MM.1S (cell line): ENCODE data around the gene BUD31.

Experiments
- DNase-seq: peaks from one replicate; pipeline ENCODE4 v3.0.0-alpha.2; 2015
- H2AFZ ChIP-seq: fragments of 300-600 bp; sonication (generic); 2 replicates; pipeline ENCODE4 v1.6.0; 2016; ENCODE audit warnings: antibody characterized with exemption, low read length
- H3F3A ChIP-seq: fragments of 300-600 bp; sonication (generic); 2 replicates; pipeline ENCODE4 v1.6.1; 2016; ENCODE audit warnings: mild to moderate bottlenecking, antibody characterized with exemption, low read length, moderate library complexity, mixed read lengths; ENCODE audit not compliant: insufficient read depth
- H3K27ac ChIP-seq: fragments of 300-600 bp; sonication (generic); 2 replicates; pipeline ENCODE4 v1.5.1; 2016; ENCODE audit warnings: mild to moderate bottlenecking, low read length
- H3K27me3 ChIP-seq: fragments of 300-600 bp; sonication (generic); replicated peaks from 2 replicates; pipeline ENCODE4 v1.6.0; 2016; ENCODE audit warnings: low read length; ENCODE audit not compliant: insufficient read depth
- H3K36me3 ChIP-seq: fragments of 300-600 bp; sonication (generic); replicated peaks from 2 replicates; pipeline ENCODE4 v1.6.1; 2016; ENCODE audit warnings: mild to moderate bottlenecking, low read length, mixed read lengths; ENCODE audit not compliant: insufficient read depth
- H3K4me1 ChIP-seq: fragments of 300-600 bp; sonication (generic); 2 replicates; pipeline ENCODE4 v1.6.1; 2016; ENCODE audit warnings: low read length, mixed read lengths
- H3K4me2 ChIP-seq: fragments of 300-600 bp; sonication (generic); 2 replicates; pipeline ENCODE4 v1.6.0; 2016; ENCODE audit warnings: low read depth, low read length
- H3K4me3 ChIP-seq: fragments of 300-600 bp; sonication (generic); 2 replicates; pipeline ENCODE4 v1.5.1; 2016; ENCODE audit warnings: low read length, mixed read lengths
- H3K79me2 ChIP-seq: fragments of 300-600 bp; sonication (generic); 2 replicates; pipeline ENCODE4 v1.6.1; 2016; ENCODE audit warnings: mixed run types, low read length, mixed read lengths
- H3K9ac ChIP-seq: fragments of 300-600 bp; sonication (generic); 2 replicates; pipeline ENCODE4 v1.6.1; 2016; ENCODE audit warnings: low read length, mixed read lengths
- H3K9me2 ChIP-seq: fragments of 300-600 bp; sonication (generic); replicated peaks from 2 replicates; pipeline ENCODE4 v1.6.1; 2016; ENCODE audit warnings: mild to moderate bottlenecking, low read length, mixed read lengths; ENCODE audit not compliant: insufficient read depth
- H3K9me3 ChIP-seq: fragments of 300-600 bp; sonication (generic); replicated peaks from 2 replicates; pipeline ENCODE4 v1.6.1; 2016; ENCODE audit warnings: mild to moderate bottlenecking, low read length, mixed read lengths; ENCODE audit not compliant: insufficient read depth
- H4K20me1 ChIP-seq: fragments of 300-600 bp; sonication (generic); 2 replicates; pipeline ENCODE4 v1.6.1; 2016; ENCODE audit warnings: mild to moderate bottlenecking, low read length, moderate library complexity, mixed read lengths; ENCODE audit not compliant: insufficient read depth
- EZH2 ChIP-seq: fragments of 300-600 bp; sonication (generic); optimal IDR thresholded peaks from 2 replicates; pipeline ENCODE3; 2017; ENCODE audit warnings: low read depth, mild to moderate bottlenecking, antibody characterized with exemption, low read length, mixed read lengths
- EZH2phosphoT487 ChIP-seq: fragments of 300-600 bp; sonication (generic); IDR thresholded peaks from 2 replicates; pipeline ENCODE4 v1.6.1; 2018; ENCODE audit warnings: antibody characterized with exemption, low read length
- TF ChIP-seq, protein P1 (sequence below): fragments of 300-600 bp; sonication (generic); IDR thresholded peaks from 2 replicates; pipeline ENCODE4 v1.5.1; 2016; ENCODE audit warnings: antibody characterized with exemption, low read length, mixed read lengths

The BUD31 gene

DNA sequence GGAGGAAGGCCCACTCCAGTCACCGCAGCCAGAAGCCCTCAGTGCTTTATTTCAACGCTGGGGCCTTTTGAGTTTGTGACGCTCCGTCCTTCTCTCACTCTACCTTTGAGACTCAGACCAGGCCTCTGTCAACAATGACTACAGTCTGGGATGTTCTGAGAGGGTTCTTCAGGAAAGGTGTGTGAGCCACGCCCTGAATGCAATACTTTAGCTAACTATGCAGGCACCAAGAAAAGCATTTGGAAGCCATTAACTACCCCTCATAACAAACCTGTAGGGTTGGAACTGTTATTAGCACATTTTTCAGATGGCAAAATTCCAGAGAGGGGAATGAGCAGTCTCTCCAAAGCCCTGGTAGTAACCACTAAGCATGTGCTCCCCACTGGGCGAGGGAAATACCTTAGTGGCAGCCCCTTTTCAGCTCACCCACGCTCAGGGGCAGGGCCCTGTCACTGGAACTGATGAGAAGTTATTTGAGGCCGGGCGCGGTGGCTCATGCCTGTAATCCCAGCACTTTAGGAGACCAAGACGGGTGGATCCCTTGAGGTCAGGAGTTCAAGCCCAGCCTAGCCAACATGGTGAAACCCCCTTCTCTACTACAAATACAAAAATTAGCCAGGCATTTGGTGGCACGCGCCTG, 39.9 kb upstream of the BUD31 start:
- no peak overlapping the region for H3K27ac ChIP-seq
- H3K9ac ChIP-seq, result no peak overlapping the region
- H3F3A ChIP-seq, result no peaks in the 10 kb centered on the region
- no peaks in the 10 kb centered on the region for H3K9me3 ChIP-seq
- H4K20me1 ChIP-seq, result no peaks in the 10 kb centered on the region
- no peaks in the 10 kb centered on the region for H3K4me1 ChIP-seq
- DNase-seq, result no peak
- no peak for TF ChIP-seq EZH2phosphoT487
- no peak for TF ChIP-seq EZH2
- H2AFZ ChIP-seq, result no peak overlapping the region
- H3K9me2 ChIP-seq, result no peaks in the 10 kb centered on the region
- no peaks in the 10 kb centered on the region for H3K36me3 ChIP-seq
- no peaks in the 10 kb centered on the region for H3K79me2 ChIP-seq
- no peak overlapping the region for H3K4me2 ChIP-seq
- no peaks in the 10 kb centered on the region for H3K27me3 ChIP-seq
- no peak overlapping the region for H3K4me3 ChIP-seq

DNA sequence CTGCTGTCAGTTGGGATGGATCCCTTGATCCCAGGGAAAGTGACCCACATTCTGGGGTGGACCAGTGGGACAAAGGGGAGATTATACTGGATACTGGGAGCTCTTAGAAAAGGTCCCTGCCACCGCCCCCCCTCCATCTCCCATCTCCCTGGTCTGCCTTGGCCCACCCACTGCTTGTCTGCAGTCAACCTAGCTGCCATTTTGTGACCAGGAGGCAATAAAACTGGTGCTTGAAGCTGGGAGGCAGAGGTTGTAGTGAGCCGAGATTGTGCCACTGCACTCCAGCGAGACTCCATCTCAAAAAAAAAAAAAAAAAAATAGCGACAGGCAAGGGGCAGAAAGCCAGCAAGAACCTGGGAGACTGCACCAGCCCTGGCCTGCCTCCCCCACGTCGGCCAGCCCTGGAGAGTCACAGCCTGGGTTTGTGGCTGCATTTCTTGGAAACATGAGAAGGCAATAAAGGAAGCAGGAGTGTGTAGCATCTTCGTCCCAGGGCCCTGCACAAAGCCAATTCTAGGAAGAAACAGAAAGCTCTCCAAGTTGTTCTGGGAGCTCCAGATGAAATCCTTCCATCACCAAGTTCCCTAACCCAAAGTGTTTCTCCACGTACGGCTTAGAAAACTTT, 38.9 kb upstream of the BUD31 start:
- H3K27ac ChIP-seq, result no peak overlapping the region

DNA sequence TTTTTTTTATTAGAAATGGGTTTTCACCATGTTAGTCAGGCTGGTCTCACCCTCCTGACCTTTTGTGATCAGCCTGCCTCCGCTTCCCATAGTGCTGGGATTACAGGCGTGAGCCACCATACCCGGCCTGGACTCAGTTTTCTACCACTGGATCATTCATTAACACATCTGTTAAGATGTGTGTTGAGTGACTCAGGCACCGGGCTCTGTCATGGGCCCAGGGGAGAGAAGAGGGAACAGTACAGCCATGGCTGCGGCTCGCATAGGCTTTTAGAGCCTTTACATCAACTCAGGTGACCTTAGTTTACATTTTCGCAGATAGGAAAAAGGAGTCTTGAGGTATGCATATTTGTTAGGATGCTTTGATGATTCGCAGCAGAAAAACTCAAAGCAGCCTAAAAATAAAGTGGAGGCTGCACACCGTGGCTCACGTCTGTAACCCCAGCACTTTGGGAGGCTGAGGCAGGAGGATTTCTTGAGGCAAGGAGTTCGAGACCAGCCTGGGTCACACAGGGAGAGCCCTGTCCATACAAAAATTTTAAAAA, 37.3 kb upstream of the BUD31 start:
- Histone ChIP-seq H3K27ac (no peak overlapping the region), H3K79me2 (peaks cover 20% of the 10 kb centered on the region), H3K27me3 (no peaks in the 10 kb centered on the region), H3K9me3 (no peaks in the 10 kb centered on the region), H3K4me1 (no peaks in the 10 kb centered on the region), H4K20me1 (no peaks in the 10 kb centered on the region), H3K36me3 (no peaks in the 10 kb centered on the region), H3K9me2 (no peaks in the 10 kb centered on the region), H3K4me3 (no peak overlapping the region), H3F3A (no peaks in the 10 kb centered on the region), H2AFZ (no peak overlapping the region), H3K9ac (no peak overlapping the region), H3K4me2 (no peak overlapping the region)
- no peak for DNase-seq
- TF ChIP-seq EZH2phosphoT487 (no peak), EZH2 (no peak)
- TF ChIP-seq, protein P1, sequence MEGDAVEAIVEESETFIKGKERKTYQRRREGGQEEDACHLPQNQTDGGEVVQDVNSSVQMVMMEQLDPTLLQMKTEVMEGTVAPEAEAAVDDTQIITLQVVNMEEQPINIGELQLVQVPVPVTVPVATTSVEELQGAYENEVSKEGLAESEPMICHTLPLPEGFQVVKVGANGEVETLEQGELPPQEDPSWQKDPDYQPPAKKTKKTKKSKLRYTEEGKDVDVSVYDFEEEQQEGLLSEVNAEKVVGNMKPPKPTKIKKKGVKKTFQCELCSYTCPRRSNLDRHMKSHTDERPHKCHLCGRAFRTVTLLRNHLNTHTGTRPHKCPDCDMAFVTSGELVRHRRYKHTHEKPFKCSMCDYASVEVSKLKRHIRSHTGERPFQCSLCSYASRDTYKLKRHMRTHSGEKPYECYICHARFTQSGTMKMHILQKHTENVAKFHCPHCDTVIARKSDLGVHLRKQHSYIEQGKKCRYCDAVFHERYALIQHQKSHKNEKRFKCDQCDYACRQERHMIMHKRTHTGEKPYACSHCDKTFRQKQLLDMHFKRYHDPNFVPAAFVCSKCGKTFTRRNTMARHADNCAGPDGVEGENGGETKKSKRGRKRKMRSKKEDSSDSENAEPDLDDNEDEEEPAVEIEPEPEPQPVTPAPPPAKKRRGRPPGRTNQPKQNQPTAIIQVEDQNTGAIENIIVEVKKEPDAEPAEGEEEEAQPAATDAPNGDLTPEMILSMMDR, result no peak

More for the DNA sequence above, 38.9 kb upstream of the BUD31 start:
- no peaks in the 10 kb centered on the region for H3K9me2 ChIP-seq
- H3K9me3 ChIP-seq, result no peaks in the 10 kb centered on the region
- H3K36me3 ChIP-seq, result no peaks in the 10 kb centered on the region
- no peak overlapping the region for H3K4me3 ChIP-seq
- peaks cover 4% of the 10 kb centered on the region for H3K79me2 ChIP-seq
- no peaks in the 10 kb centered on the region for H4K20me1 ChIP-seq
- no peaks in the 10 kb centered on the region for H3K27me3 ChIP-seq
- no peak for DNase-seq
- TF ChIP-seq, protein P1, result no peak
- TF ChIP-seq EZH2phosphoT487, result no peak
- TF ChIP-seq EZH2, result no peak
- no peak overlapping the region for H3K9ac ChIP-seq
- H2AFZ ChIP-seq, result no peak overlapping the region
- no peaks in the 10 kb centered on the region for H3F3A ChIP-seq
- H3K4me1 ChIP-seq, result no peaks in the 10 kb centered on the region
- no peak overlapping the region for H3K4me2 ChIP-seq
